Gastrocnemius medialis (tissue), 4 donors: ENCODE results near the gene SNRPB.

Experiments
- POLR2A ChIP-seq, 2 donors: fragments of 450-650 bp; IDR thresholded peaks; one replicate each; pipeline ENCODE4 v1.6.1; 2017; ENCODE audit warnings: antibody characterized with exemption in 2 of 2, mild to moderate bottlenecking in 2 of 2, moderate library complexity in 2 of 2
- TF ChIP-seq, protein P1 (sequence below), 5 experiments: fragments of 450-650 bp in 3 of 5; fragments of 200-600 bp in 2 of 5; sonication (generic) in 2 of 5; IDR thresholded peaks in 4 of 5; conservative IDR thresholded peaks in 1 of 5; 1 replicate in 4 of 5; 2 replicates in 1 of 5; pipeline ENCODE4 v1.5.1; 2016 to 2019; ENCODE audit warnings: antibody characterized with exemption in 5 of 5, mild to moderate bottlenecking in 3 of 5, moderate library complexity in 3 of 5

DNA sequence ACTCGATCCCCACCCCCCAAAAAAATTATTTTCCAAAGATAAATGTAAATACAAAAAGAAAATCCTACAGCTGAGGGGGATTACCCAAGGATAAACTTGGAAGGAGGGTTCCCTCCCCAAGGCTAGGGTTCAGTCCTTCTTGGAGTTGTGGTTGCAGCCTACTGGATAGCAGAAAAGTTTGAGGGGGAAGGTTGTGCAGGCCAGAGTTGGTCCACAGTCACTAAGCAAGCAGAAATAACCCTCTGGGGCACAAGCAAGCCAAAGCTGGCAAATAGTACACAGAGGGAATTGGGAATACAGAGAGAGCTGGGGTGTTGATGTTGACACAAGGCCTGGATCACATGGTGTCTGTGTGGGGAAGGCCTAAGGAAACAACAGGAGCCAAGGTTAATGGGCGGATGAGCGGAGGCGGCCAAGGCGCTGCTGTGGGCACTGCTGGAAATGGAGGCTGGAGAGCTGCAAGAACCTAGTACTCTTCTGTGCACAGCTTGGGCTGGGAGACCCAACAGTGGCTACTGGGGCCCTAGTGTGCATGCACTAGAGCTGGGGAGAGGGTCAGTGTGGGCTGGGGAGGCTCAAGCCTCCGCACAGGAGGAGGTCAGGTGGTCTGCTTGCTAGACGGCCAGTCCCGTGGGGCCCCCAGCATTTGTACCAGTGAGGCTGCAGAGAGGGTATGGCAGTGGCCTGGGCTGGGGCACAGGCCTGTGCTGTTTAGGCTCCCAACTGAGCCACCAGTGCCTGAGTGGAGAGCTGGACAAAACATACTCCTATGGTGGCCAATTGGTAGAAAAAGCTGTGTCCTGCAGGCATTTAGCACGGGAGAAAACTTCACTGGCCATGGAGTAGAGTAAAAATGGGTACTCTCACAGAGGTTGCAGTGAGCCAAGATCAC, 5.5 kb upstream of the SNRPB start:
- no peak for TF ChIP-seq POLR2A (IDR thresholded peaks at IDR 0.05)
- TF ChIP-seq, protein P1, sequence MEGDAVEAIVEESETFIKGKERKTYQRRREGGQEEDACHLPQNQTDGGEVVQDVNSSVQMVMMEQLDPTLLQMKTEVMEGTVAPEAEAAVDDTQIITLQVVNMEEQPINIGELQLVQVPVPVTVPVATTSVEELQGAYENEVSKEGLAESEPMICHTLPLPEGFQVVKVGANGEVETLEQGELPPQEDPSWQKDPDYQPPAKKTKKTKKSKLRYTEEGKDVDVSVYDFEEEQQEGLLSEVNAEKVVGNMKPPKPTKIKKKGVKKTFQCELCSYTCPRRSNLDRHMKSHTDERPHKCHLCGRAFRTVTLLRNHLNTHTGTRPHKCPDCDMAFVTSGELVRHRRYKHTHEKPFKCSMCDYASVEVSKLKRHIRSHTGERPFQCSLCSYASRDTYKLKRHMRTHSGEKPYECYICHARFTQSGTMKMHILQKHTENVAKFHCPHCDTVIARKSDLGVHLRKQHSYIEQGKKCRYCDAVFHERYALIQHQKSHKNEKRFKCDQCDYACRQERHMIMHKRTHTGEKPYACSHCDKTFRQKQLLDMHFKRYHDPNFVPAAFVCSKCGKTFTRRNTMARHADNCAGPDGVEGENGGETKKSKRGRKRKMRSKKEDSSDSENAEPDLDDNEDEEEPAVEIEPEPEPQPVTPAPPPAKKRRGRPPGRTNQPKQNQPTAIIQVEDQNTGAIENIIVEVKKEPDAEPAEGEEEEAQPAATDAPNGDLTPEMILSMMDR (IDR thresholded peaks at IDR 0.05 in 4 of 5, conservative IDR thresholded peaks at IDR 0.05 in 1 of 5) = no peak
